Adrenal gland (tissue), 12 donors: ENCODE data around the gene ANKRD49. TPM values are rescaled to one million over a fixed set of nuclear protein-coding genes. Genes with fewer than 3 reads are reported as not detected.

Source experiments
- DNase-seq, 7 donors: peaks; one replicate each; pipeline ENCODE4 v3.0.0-alpha.2; 2019 to 2020
- H3K27ac ChIP-seq, 5 donors: fragments of 200-600 bp; sonication (generic) in 4 of 5; 1 replicate in 3 of 5; 2 replicates in 2 of 5; pipeline versions ENCODE4 v1.5.1 to v1.8.0; 2016 to 2020; ENCODE audit warnings: mild to moderate bottlenecking in 1 of 5
- H3K27me3 ChIP-seq: fragments of 200-600 bp; 2 replicates; pipeline ENCODE4 v1.8.0; 2021
- H3K36me3 ChIP-seq, 2 donors: fragments of 200-600 bp; replicated peaks in 1 of 2; 1 replicate in 1 of 2; 2 replicates in 1 of 2; pipeline versions ENCODE4 v1.5.1 to v1.8.0; 2018 to 2022
- H3K4me1 ChIP-seq, 2 donors: fragments of 200-600 bp; replicated peaks in 1 of 2; 1 replicate in 1 of 2; 2 replicates in 1 of 2; pipeline versions ENCODE4 v1.5.1 to v1.8.0; 2018 to 2021
- H3K4me3 ChIP-seq, 4 donors: fragments of 200-600 bp; sonication (generic) in 3 of 4; one replicate each; pipeline ENCODE4 v1.5.1; 2016 to 2018
- H3K9me3 ChIP-seq, 3 donors: fragments of 200-600 bp; sonication (generic) in 1 of 3; replicated peaks in 1 of 3; 1 replicate in 2 of 3; 2 replicates in 1 of 3; pipeline versions ENCODE4 v1.5.1 to v1.8.0; 2016 to 2021
- CTCF ChIP-seq, 6 experiments: fragments of 450-650 bp in 4 of 6; fragments of 200-600 bp in 2 of 6; sonication (generic) in 1 of 6; IDR thresholded peaks; 1 replicate in 5 of 6; 2 replicates in 1 of 6; pipeline versions ENCODE4 v1.5.1 to v1.8.0; 2016 to 2021; ENCODE audit warnings: antibody characterized with exemption in 6 of 6, mild to moderate bottlenecking in 2 of 6, moderate library complexity in 1 of 6
- POLR2A ChIP-seq, 2 donors: fragments of 450-650 bp; IDR thresholded peaks; one replicate each; pipeline ENCODE4 v1.6.1; 2017; ENCODE audit warnings: antibody characterized with exemption in 2 of 2, mild to moderate bottlenecking in 2 of 2, moderate library complexity in 1 of 2
- WGBS, 4 donors: extraction: QIAGEN DNeasy Blood & Tissue Kit in 2 of 4; methylation state at CpG; one replicate each; pipeline versions ENCODE4 v1.1.5 to v1.1.7; 2013 to 2017; 5-methylcytosine and 5-hydroxymethylcytosine counted together
- intact Hi-C, 2 donors: fragments of 100-400 bp; cut with DNase I; formaldehyde crosslinking; loops; one replicate each; pipeline versions ENCODE4 v1.14.1 to v1.15.0; 2022 to 2023
- polyA plus RNA-seq, 3 donors: library from polyadenylated mRNA; stranded (reverse); fragments of 200-250 nt in 2 of 3; fragments of 350-450 nt in 1 of 3; fragmentation: Illumina TruSeq in 1 of 3; extraction: RNeasy Lipid Tissue Mini Kit (QIAGEN cat#74804) in 1 of 3; gene quantifications; one replicate each; pipeline ENCODE4 v1.2.3, GENCODE V29; 2013 to 2014
- total RNA-seq, 9 donors: library from RNA; depleted of rRNA in 4 of 9; stranded (reverse); fragments of >200 nt in 4 of 9; fragments of 120-200 nt in 1 of 9; fragmentation: NEBNext Ultra II Directional in 1 of 9; extraction: Animal tissue kit (Norgen Biotek cat#: 25700) in 1 of 9; gene quantifications; one replicate each; pipeline versions ENCODE4 v1.1.0 to v1.2.4, GENCODE V29; 2013 to 2023
- donor health status: healthy with polysubstance abuse.
- donor health status: Bipolar disorder and iron deficiency.
- donor health status: DM: yes; HTN: yes; CAD: no.
- donor health status: DM: no; HTN: no; CAD: no.
- donor health status: DM: no; HTN: no; CAD: no.
- donor health status: DM: yes; HTN: yes; CAD: no.

ANKRD49 gene
- total and polyA plus RNA-seq, 12 donors: 5.0 to 33.7 (median 12.4) TPM

GRCh38 chr11:94449029-94449428 lies 44.8 kb upstream of the ANKRD49 start:
- WGBS, 4 donors: 96 to 98% (median 97%) methylated on average over 1 of the region's 1 CpG
- no peaks in the 10 kb centered on the region for H3K9me3 ChIP-seq
- intact Hi-C loops: no loop called here
- TF ChIP-seq CTCF (IDR thresholded peaks at IDR 0.05) (no peak), POLR2A (IDR thresholded peaks at IDR 0.05) (no peak)
- no peaks in the 10 kb centered on the region for H3K4me1 ChIP-seq
- no peak for DNase-seq
- H3K4me3 ChIP-seq: no peak overlapping the region
- H3K27me3 ChIP-seq: no peaks in the 10 kb centered on the region
- H3K36me3 ChIP-seq: peaks cover 0 to 15% of the 10 kb centered on the region in 2 donors
- H3K27ac ChIP-seq: no peak overlapping the region

GRCh38 chr11:94449437-94449836 lies 44.3 kb upstream of the ANKRD49 start:
- H3K9me3 ChIP-seq: no peaks in the 10 kb centered on the region
- no peak for DNase-seq
- no peak for TF ChIP-seq POLR2A (IDR thresholded peaks at IDR 0.05)
- TF ChIP-seq CTCF (IDR thresholded peaks at IDR 0.05): no peak
- no peaks in the 10 kb centered on the region for H3K4me1 ChIP-seq
- peaks cover 0 to 15% of the 10 kb centered on the region in 2 donors for H3K36me3 ChIP-seq
- intact Hi-C loops: no loop called here
- H3K27me3 ChIP-seq: no peaks in the 10 kb centered on the region
- 87 to 90% (median 90%) methylated on average over 2 of the region's 2 CpGs for WGBS, 4 donors
- H3K4me3 ChIP-seq: no peak overlapping the region
- H3K27ac ChIP-seq: no peak overlapping the region

- intact Hi-C loops: no loop called here
- WGBS, 4 donors: 58 to 73% (median 60%) methylated on average over 3 of the region's 3 CpGs
- TF ChIP-seq CTCF (IDR thresholded peaks at IDR 0.05): no peak
- no peak for TF ChIP-seq POLR2A (IDR thresholded peaks at IDR 0.05)
- no peaks in the 10 kb centered on the region for H3K9me3 ChIP-seq
- H3K4me1 ChIP-seq: no peaks in the 10 kb centered on the region
- no peaks in the 10 kb centered on the region for H3K27me3 ChIP-seq
- H3K4me3 ChIP-seq: no peak overlapping the region
- DNase-seq: no peak
- H3K27ac ChIP-seq: no peak overlapping the region
- H3K36me3 ChIP-seq: peaks cover 0 to 12% of the 10 kb centered on the region in 2 donors
Observed at GRCh38 chr11:94450048-94450447, 43.7 kb upstream of the ANKRD49 start.

- H3K27ac ChIP-seq: no peak overlapping the region
- no peaks in the 10 kb centered on the region for H3K9me3 ChIP-seq
- no peak overlapping the region for H3K4me3 ChIP-seq
- H3K36me3 ChIP-seq: peaks cover 0 to 3% of the 10 kb centered on the region in 2 donors
- intact Hi-C loops: no loop called here
- no peaks in the 10 kb centered on the region for H3K4me1 ChIP-seq
- WGBS, 4 donors: 93 to 97% (median 96%) methylated on average over 2 of the region's 2 CpGs
- no peak for DNase-seq
- no peaks in the 10 kb centered on the region for H3K27me3 ChIP-seq
- TF ChIP-seq POLR2A (IDR thresholded peaks at IDR 0.05) (no peak), CTCF (IDR thresholded peaks at IDR 0.05) (no peak)
Observed at GRCh38 chr11:94452988-94453387, 40.8 kb upstream of the ANKRD49 start.
